Measurements from ENCODE around the gene COL8A1.

DNA sequence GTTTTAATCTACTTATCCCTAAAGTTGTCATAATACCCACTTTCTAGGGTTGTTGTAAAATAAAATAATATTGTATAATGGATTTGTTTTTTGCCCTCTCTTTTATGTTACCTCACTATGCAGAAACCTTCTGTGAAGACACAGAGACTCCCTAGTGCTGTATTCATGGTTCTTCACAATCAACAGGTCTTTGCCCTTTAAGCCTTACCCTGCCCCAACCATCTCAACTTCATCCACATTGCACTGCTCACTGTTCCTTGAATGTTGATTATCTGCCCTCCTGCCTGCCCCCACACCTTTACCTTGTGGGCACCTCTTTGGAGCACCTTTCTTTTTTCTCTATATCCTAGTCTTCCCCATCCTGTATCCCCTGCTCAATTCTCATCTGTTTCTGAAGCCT is 200.4 kb downstream of the COL8A1 start:
- no peak for TF ChIP-seq CTCF (conservative IDR thresholded peaks at IDR 0.05)
- TF ChIP-seq ZFX (IDR thresholded peaks at IDR 0.05), result no peak

All from C4-2B (cell line).